ENCODE measurements around the gene EFEMP2. TPM values are rescaled to one million over a fixed set of nuclear protein-coding genes. Genes with fewer than 3 reads are reported as not detected.

Gene EFEMP2
- polyA plus RNA-seq, 3 donors from 2014 or later, result 1.6 to 6.3 (median 3.6) TPM

DNA sequence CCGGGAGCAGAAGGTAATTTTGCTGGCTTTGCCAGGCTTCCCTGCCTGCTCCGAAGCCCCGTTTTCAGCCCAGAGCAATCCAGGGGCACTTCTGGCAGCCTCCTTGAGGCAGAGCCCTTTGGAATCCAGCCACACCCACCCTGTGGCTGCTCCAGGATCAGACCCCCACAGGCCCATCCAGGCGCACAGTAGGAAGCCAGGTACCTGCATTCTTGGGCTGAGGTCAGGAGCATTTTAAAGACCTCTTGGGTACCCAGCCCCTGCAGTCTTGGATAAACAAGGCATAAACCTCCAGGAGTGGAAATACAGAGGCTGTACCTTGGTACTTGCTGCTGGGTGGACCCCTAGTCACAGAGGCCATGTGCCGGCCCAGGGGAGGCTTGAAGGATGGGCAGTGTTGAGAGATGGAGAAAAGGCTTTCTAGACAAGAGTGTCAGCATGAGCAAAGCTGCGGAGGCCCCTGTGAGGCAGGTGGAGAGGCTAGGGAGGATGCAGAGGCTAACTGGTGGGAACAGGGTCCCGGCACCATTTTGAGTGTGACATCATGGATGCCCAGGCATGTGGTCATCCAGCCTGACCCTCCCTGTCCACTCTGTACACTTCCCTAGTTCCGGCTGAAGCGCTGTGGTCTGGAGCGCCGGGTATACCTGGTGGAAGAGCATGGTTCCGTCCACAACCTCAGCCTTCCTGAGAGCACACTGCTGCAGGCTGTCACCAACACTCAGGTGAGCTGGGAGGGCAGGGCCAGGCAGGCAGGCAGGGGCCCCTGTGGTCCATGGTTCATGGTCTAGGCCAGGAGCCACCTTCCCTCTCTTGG, 8.5 kb downstream of the EFEMP2 start:
- Mint-ChIP-seq H3K4me3 (no peak overlapping the region), H3K27me3 (ENCODE audit: low read depth in 3 of 3) (peaks cover 2 to 7% (median 4%) of the 10 kb centered on the region in 3 donors), H3K27ac (peak overlapping the region in 2 of 6 donors; percentile 55 to 66), H3K36me3 (peaks cover 4 to 12% (median 4%) of the 10 kb centered on the region in 3 donors), H3K4me1 (peaks cover 27 to 28% of the 10 kb centered on the region in 2 donors), H3K9me3 (no peaks in the 10 kb centered on the region)
- no peak for DNase-seq

GRCh38 chr11:65862941-65863888, 9.4 kb downstream of the EFEMP2 start:
- Mint-ChIP-seq H3K27me3 (ENCODE audit: low read depth in 3 of 3) (peaks cover 3 to 8% (median 6%) of the 10 kb centered on the region in 3 donors), H3K27ac (peak overlapping the region in 3 of 6 donors; percentile 22 to 62 (median 45)), H3K36me3 (peaks cover 4 to 12% (median 4%) of the 10 kb centered on the region in 3 donors), H3K4me3 (peak overlapping the region in 2 of 5 donors; percentile 2 to 32), H3K4me1 (peaks cover 34 to 37% of the 10 kb centered on the region in 2 donors), H3K9me3 (no peaks in the 10 kb centered on the region)
- DNase-seq, result no peak

- H3K27ac Mint-ChIP-seq, result peak overlapping the region in 2 of 6 donors; percentile 62 to 65
- DNase-seq, result no peak
- H3K36me3 Mint-ChIP-seq, result peaks cover 4 to 11% (median 4%) of the 10 kb centered on the region in 3 donors
These were observed 10.3 kb downstream of the EFEMP2 start for GRCh38 chr11:65862191-65862735.

DNA sequence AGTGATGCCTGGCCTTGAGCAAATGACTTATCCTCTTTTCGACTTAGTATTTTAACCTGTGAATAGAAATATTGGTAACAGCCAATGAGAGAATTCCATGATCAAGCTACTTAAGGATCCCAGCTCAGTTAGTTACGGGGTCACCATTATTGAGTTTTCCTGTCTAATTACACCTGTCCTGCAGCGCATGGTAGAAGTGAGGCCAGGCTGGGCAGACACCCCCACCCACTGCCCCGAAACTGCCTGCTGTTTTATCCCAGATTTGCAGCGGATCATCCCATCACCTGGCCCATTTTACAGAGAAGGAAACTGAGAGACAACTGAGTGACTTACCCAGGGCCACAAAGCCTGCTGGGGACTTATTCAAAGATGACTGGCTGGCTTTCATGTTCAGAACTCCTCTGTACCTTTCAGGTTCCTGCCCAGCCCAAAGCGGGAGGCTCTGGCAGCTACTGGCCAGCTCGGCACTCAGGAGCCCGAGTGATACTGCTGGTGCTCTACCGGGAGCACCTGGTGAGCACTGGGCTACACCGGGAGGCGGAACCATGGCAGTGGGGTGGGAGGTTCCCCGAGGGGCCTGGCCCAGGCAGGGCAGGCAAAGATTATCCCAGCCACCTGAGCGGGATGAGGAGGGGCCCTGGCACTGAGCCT, 10.9 kb downstream of the EFEMP2 start:
- peaks cover 6 to 11% (median 6%) of the 10 kb centered on the region in 3 donors for H3K36me3 Mint-ChIP-seq
- H3K27me3 Mint-ChIP-seq (ENCODE audit: low read depth in 3 of 3), result peaks cover 9 to 21% (median 12%) of the 10 kb centered on the region in 3 donors
- H3K27ac Mint-ChIP-seq, result peak overlapping the region in 5 of 6 donors; percentile 45 to 91 (median 81)

More at GRCh38 chr11:65862191-65862735, 10.3 kb downstream of the EFEMP2 start:
- no peaks in the 10 kb centered on the region for H3K9me3 Mint-ChIP-seq
- peaks cover 34 to 38% of the 10 kb centered on the region in 2 donors for H3K4me1 Mint-ChIP-seq
- H3K27me3 Mint-ChIP-seq (ENCODE audit: low read depth in 3 of 3), result peaks cover 6 to 15% (median 10%) of the 10 kb centered on the region in 3 donors
- peak overlapping the region in 2 of 5 donors; percentile 32 to 91 for H3K4me3 Mint-ChIP-seq

GRCh38 chr11:65861165-65861505, 11.5 kb downstream of the EFEMP2 start:
- H3K27ac Mint-ChIP-seq, result peak overlapping the region in 5 of 6 donors; percentile 76 to 98 (median 82)
- H3K36me3 Mint-ChIP-seq, result peaks cover 9 to 16% (median 9%) of the 10 kb centered on the region in 3 donors
- DNase-seq, result no peak
- peaks cover 10 to 21% (median 18%) of the 10 kb centered on the region in 3 donors for H3K27me3 Mint-ChIP-seq (ENCODE audit: low read depth in 3 of 3)
- peaks cover 41 to 47% of the 10 kb centered on the region in 2 donors for H3K4me1 Mint-ChIP-seq
- no peaks in the 10 kb centered on the region for H3K9me3 Mint-ChIP-seq
- peak overlapping the region; percentile 91 to 98 (median 94) for H3K4me3 Mint-ChIP-seq

More for the DNA sequence above, 10.9 kb downstream of the EFEMP2 start:
- H3K4me1 Mint-ChIP-seq, result peaks cover 36 to 42% of the 10 kb centered on the region in 2 donors
- H3K9me3 Mint-ChIP-seq, result no peaks in the 10 kb centered on the region
- DNase-seq, result no peak
- H3K4me3 Mint-ChIP-seq, result peak overlapping the region; percentile 91 to 98 (median 94)

DNA sequence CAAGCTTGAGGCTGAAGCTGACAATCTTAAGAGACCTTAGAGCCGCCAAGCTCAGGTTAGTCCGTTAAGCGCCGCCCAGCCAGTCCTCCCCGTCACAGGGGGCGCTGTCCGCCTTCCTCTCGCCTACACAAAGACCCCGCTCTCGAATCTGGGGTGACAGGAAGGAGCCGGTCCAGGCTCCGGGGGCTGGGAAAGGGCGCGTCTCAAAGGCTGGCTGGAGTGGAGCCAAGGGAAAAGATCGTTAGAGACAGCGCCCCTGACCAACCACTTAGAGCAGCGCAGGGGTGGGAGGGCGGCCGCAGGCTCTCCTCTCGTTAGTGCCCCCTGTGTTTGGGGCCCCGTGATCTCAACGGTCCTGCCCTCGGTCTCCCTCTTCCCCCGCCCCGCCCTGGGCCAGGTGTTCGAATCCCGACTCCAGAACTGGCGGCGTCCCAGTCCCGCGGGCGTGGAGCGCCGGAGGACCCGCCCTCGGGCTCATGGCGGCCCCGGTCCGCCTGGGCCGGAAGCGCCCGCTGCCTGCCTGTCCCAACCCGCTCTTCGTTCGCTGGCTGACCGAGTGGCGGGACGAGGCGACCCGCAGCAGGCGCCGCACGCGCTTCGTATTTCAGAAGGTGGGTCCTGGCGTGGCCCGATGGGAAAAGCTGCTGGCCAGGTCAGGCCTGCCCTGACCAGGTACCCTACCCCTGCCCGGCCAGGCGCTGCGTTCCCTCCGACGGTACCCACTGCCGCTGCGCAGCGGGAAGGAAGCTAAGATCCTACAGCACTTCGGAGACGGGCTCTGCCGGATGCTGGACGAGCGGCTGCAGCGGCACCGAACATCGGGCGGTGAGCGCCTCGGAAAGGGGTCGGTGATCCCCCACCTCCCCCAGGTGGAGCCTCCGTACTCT, 12.1 kb downstream of the EFEMP2 start, which contains the start of gene MUS81:
Gene MUS81, plus strand, starts transcription at position 156 of the 887 bp plus-strand sequence. Its CDS starts 321 bp downstream, at position 477.
- Mint-ChIP-seq H3K4me3 (peak within 1 kb of the TSS; percentile 91 to 98 (median 94)), H3K9me3 (no peaks in the 10 kb centered on the region)

DNA sequence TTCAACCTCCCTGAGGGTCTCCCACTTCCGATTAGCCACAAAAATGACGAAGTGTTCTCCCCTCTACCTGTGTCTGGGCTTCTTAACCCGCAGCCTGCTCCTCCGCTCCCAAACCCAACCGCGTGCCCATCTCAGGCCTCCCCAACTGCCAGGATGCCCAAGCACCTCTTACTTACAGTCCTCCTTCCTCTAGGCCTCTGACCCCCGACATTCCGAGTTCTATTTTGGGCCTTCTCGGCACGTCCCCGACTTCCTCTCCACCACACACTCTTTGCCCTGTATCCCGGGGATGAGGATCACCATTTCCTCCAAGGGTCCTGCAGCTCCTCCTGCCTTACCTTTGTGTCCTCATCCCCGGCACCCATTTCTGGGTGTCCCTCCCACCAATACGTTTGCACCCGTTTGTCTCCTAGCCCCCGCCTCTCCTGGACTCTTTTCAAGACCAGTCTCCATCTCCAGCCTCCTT, 12.8 kb downstream of the EFEMP2 start:
- H3K27me3 Mint-ChIP-seq (ENCODE audit: low read depth in 3 of 3), result peaks cover 10 to 21% (median 19%) of the 10 kb centered on the region in 3 donors
- H3K9me3 Mint-ChIP-seq, result no peaks in the 10 kb centered on the region
- H3K36me3 Mint-ChIP-seq, result peaks cover 13 to 21% (median 14%) of the 10 kb centered on the region in 3 donors
- peaks cover 52 to 59% of the 10 kb centered on the region in 2 donors for H3K4me1 Mint-ChIP-seq
- DNase-seq, result no peak
- peak overlapping the region; percentile 91 to 99 (median 98) for H3K27ac Mint-ChIP-seq
- H3K4me3 Mint-ChIP-seq, result peak overlapping the region; percentile 91 to 98 (median 94)

More for the DNA sequence above, 12.1 kb downstream of the EFEMP2 start, which contains the start of gene MUS81:
- peak within 1 kb of the TSS; percentile 91 to 99 (median 98) for H3K27ac Mint-ChIP-seq
- H3K36me3 Mint-ChIP-seq, result peaks cover 13 to 22% (median 13%) of the 10 kb centered on the region in 3 donors
- H3K27me3 Mint-ChIP-seq (ENCODE audit: low read depth in 3 of 3), result peaks cover 10 to 21% (median 19%) of the 10 kb centered on the region in 3 donors
- H3K4me1 Mint-ChIP-seq, result peaks cover 48 to 53% of the 10 kb centered on the region in 2 donors
- DNase-seq, result peak; percentile 91 to 93 (median 92)

DNA sequence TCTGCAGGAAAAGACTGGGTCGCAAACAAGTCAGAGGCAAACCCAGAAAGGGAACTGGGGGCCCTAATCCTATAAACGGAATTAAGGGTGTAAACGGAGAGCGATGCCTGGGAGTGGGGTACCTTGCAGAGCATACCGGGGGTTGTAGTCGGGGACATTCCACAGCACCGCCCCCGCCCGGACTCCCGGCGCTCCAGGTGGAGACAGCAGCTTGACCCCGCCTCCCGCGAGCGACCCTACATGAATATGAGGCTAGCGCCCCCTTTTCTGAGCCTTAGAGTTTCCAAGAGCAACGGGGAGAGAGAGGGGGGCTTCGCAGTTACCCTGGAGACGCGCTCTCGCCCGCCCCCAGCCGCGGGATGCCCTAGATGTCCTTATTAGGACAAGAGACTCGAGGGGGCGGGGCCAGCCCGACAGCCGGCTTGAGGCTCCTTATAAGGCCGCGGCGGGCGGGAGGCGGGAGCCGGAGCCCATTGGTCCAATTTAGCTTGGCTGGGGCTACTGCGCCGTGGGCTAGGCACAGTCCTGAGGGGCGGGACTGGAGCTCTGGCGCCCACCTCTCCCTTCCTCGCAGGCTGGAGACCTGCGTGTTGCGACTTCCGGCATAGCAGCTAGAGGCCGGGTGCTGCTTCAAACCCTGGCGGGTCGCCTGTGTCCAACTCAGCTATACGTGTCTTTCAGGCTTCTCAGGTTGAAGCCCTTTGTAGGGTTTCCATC, 13.3 kb downstream of the EFEMP2 start:
- peaks cover 19 to 27% (median 20%) of the 10 kb centered on the region in 3 donors for H3K36me3 Mint-ChIP-seq
- no peaks in the 10 kb centered on the region for H3K9me3 Mint-ChIP-seq
- H3K4me1 Mint-ChIP-seq, result peaks cover 58 to 65% of the 10 kb centered on the region in 2 donors
- peak; percentile 94 to 95 (median 95) for DNase-seq
- peak overlapping the region; percentile 91 to 99 (median 98) for H3K27ac Mint-ChIP-seq
- peak overlapping the region; percentile 91 to 98 (median 94) for H3K4me3 Mint-ChIP-seq
- H3K27me3 Mint-ChIP-seq (ENCODE audit: low read depth in 3 of 3), result peaks cover 12 to 25% (median 19%) of the 10 kb centered on the region in 3 donors

DNA sequence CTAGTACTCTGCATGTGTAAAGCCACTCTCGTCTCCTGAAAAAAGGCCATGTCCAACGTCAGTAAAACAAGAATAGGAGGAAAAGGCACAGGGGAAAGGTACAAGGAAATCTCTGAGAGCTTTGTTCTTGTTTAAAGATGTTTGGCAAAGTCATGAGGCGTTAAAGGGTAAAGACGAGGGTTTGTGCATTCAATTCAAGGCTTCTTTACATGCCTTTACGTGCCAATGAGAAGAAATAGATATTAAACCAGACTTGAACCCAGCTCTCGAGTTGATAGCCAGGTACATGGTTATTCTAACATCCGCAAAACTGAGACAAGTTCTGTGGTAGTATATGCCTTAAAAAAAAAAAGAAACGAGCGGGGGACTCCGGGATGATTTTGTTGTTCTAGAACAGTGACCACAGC, 13.9 kb downstream of the EFEMP2 start:
- H3K9me3 Mint-ChIP-seq, result no peaks in the 10 kb centered on the region
- no peak for DNase-seq
- H3K27me3 Mint-ChIP-seq (ENCODE audit: low read depth in 3 of 3), result peaks cover 12 to 25% (median 19%) of the 10 kb centered on the region in 3 donors
- peaks cover 62 to 70% of the 10 kb centered on the region in 2 donors for H3K4me1 Mint-ChIP-seq
- peak overlapping the region; percentile 91 to 98 (median 94) for H3K4me3 Mint-ChIP-seq
- peaks cover 20 to 32% (median 20%) of the 10 kb centered on the region in 3 donors for H3K36me3 Mint-ChIP-seq
- H3K27ac Mint-ChIP-seq, result peak overlapping the region; percentile 91 to 99 (median 98)

DNA sequence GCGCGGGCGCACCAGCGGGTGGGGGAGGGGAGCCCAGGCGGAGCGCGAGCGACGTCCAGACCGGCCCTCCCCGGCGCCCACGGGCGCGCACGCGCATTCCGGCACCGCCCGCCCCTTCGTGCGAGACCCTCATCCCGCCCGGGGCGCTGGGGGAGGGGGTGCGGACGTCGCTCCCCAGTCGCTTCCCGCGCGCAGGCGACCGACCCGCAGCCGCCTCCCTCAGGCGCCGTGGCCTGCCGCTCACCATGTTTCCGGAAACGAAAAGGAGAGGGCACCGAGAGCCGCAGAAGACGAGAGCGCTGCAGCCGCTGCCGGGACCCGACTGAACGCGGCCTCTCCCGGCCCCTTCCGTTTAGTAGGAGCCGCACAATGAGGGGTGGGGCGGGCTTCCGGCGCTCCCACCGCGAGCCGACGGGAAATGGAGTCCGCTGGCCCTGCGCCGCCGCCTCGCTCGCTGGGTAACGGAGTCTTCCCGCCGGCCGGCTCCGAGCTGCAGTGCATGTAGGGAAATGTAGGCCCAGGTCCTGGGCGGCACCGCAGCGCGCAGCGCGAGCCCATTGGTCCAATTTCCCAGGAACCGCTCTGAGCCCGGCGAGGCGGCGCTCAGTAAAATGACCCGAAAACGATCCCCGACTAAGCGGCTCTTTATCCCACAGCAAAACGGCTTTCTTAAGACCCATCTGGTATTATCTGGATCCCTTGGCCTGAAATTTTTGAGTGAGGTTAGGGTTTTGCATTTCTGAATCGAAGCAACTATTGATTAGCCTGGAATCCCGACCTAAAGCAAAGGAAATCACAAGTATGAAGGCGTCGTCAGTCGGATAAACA, 14.5 kb downstream of the EFEMP2 start, which contains the start of gene CFL1:
Gene CFL1, minus strand, starts transcription at position 328 of the 828 bp plus-strand sequence. Its CDS starts 81 bp downstream, at position 247.
- Mint-ChIP-seq H3K27me3 (ENCODE audit: low read depth in 3 of 3) (peaks cover 10 to 30% (median 22%) of the 10 kb centered on the region in 3 donors), H3K4me3 (peak within 1 kb of the TSS; percentile 91 to 98 (median 94)), H3K9me3 (no peaks in the 10 kb centered on the region), H3K27ac (peak within 1 kb of the TSS; percentile 91 to 99 (median 98)), H3K4me1 (peaks cover 68 to 76% of the 10 kb centered on the region in 2 donors), H3K36me3 (peaks cover 20 to 36% (median 20%) of the 10 kb centered on the region in 3 donors)
- DNase-seq, result peak; percentile 95 to 96 (median 96)
